Panc1 (cell line): Measurements from ENCODE around the gene ZSCAN10.

ENCODE experiments used
- CTCF ChIP-seq: fragments of 450-650 bp; IDR thresholded peaks from 2 replicates; pipeline ENCODE4 v1.5.1; 2017; ENCODE audit warnings: mild to moderate bottlenecking
- POLR2AphosphoS5 ChIP-seq: IDR thresholded peaks from 2 replicates; pipeline ENCODE4 v1.6.1; 2012; ENCODE audit warnings: mild to moderate bottlenecking, low read depth, low read length, moderate library complexity
- SIN3A ChIP-seq: IDR thresholded peaks from 2 replicates; pipeline ENCODE4 v1.6.1; 2012; ENCODE audit warnings: low read depth, mild to moderate bottlenecking, low read length, moderate library complexity, borderline replicate concordance; ENCODE audit not compliant: insufficient read depth

GRCh38 chr16:3145660-3146059 lies 46.6 kb upstream of the ZSCAN10 start:
- TF ChIP-seq CTCF: no peak
- no peak for TF ChIP-seq POLR2AphosphoS5
- TF ChIP-seq SIN3A: no peak
